H1 (cell line): Measurements from ENCODE around the gene CAPN2. TPM values are rescaled to one million over a fixed set of nuclear protein-coding genes. Genes with fewer than 3 reads are reported as not detected.

Source experiments
- CTCF ChIA-PET: fragments of 300-600 bp; sonication (Branson Sonifier 250); formaldehyde crosslinking; loops from one replicate; lab custom pipeline; 2021; ENCODE audit not compliant: partially characterized antibody; lab: Charles Lee
- POLR2A ChIA-PET: fragments of 300-600 bp; sonication (Branson Sonifier 250); formaldehyde crosslinking; loops from one replicate; lab custom pipeline; 2021; ENCODE audit warnings: inconsistent platforms; ENCODE audit not compliant: partially characterized antibody; lab: Charles Lee
- DNase-seq, 2 experiments: peaks; one replicate each; pipeline versions ENCODE4 v3.0.0 to v3.0.0-alpha.2; 2010 to 2022; ENCODE audit warnings: low spot score in 2 of 2, low read depth in 1 of 2, mixed read lengths in 1 of 2
- FAIRE-seq: peaks from 2 replicates; lab custom pipeline; 2011; peaks lifted over from hg19 to GRCh38; lab: Jason Lieb, UNC
- H2AFZ ChIP-seq: 2 replicates; pipeline ENCODE4 v1.8.1; 2012; ENCODE audit warnings: low read length, inconsistent platforms
- H2AK5ac ChIP-seq: 2 replicates; pipeline ENCODE4 v1.6.1; 2013; ENCODE audit warnings: low read depth, low read length
- H2BK120ac ChIP-seq: replicated peaks from 2 replicates; pipeline ENCODE3; 2013; ENCODE audit warnings: low read depth, low read length, inconsistent platforms
- H2BK12ac ChIP-seq: 2 replicates; pipeline ENCODE4 v1.6.1; 2013; ENCODE audit warnings: low read depth, low read length
- H2BK15ac ChIP-seq: 2 replicates; pipeline ENCODE4 v1.6.1; 2013; ENCODE audit warnings: low read length
- H2BK20ac ChIP-seq: 2 replicates; pipeline ENCODE4 v1.6.1; 2013; ENCODE audit warnings: low read length
- H2BK5ac ChIP-seq: 2 replicates; pipeline ENCODE4 v1.6.1; 2013; ENCODE audit warnings: low read depth, low read length
- H3K14ac ChIP-seq: 2 replicates; pipeline ENCODE4 v1.6.1; 2013; ENCODE audit warnings: inconsistent platforms; ENCODE audit not compliant: insufficient read length
- H3K18ac ChIP-seq: 2 replicates; pipeline ENCODE4 v1.6.1; 2013; ENCODE audit warnings: low read length; ENCODE audit errors: extremely low read depth
- H3K23ac ChIP-seq: 2 replicates; pipeline ENCODE4 v1.6.1; 2013; ENCODE audit warnings: inconsistent platforms; ENCODE audit not compliant: insufficient read length
- H3K23me2 ChIP-seq: 2 replicates; pipeline ENCODE4 v1.6.1; 2013; ENCODE audit warnings: low read depth, low read length
- H3K27ac ChIP-seq: 2 replicates; pipeline ENCODE4 v1.6.1; 2011; ENCODE audit warnings: low read depth, low read length, inconsistent platforms
- H3K27me3 ChIP-seq, 4 experiments: replicated peaks in 1 of 4; 1 replicate in 1 of 4; 2 replicates in 3 of 4; pipeline versions ENCODE4 v1.6.1 to v1.8.1; 2011 to 2013; ENCODE audit warnings: low read length in 3 of 4, mild to moderate bottlenecking in 3 of 4, inconsistent platforms in 2 of 4, mixed read lengths in 2 of 4, moderate library complexity in 1 of 4; ENCODE audit not compliant: control insufficient read depth in 3 of 4, insufficient read depth in 3 of 4; ENCODE audit errors: extremely low read depth in 1 of 4
- H3K36me3 ChIP-seq, 4 experiments: 2 replicates each; pipeline versions ENCODE4 v1.6.1 to v1.8.1; 2011 to 2013; ENCODE audit warnings: mild to moderate bottlenecking in 4 of 4, low read length in 3 of 4, moderate library complexity in 2 of 4, control low read depth in 1 of 4, inconsistent platforms in 1 of 4; ENCODE audit not compliant: insufficient read depth in 4 of 4, control insufficient read depth in 2 of 4
- H3K4ac ChIP-seq: replicated peaks from 2 replicates; pipeline ENCODE3; 2013; ENCODE audit warnings: low read length, low read depth, mixed read lengths, inconsistent platforms; ENCODE audit not compliant: insufficient read length
- H3K4me1 ChIP-seq, 4 experiments: replicated peaks in 1 of 4; 1 replicate in 1 of 4; 2 replicates in 3 of 4; pipeline versions ENCODE4 v1.6.1 to v1.8.1; 2011 to 2013; ENCODE audit warnings: low read length in 3 of 4, inconsistent platforms in 2 of 4, mixed read lengths in 1 of 4; ENCODE audit not compliant: insufficient read depth in 4 of 4, control insufficient read depth in 3 of 4
- H3K4me2 ChIP-seq, 2 experiments: 2 replicates each; pipeline versions ENCODE4 v1.6.1 to v1.8.1; 2011 to 2013; ENCODE audit warnings: low read depth in 2 of 2, low read length in 2 of 2, control low read depth in 1 of 2, inconsistent platforms in 1 of 2, mild to moderate bottlenecking in 1 of 2; ENCODE audit not compliant: insufficient read depth in 1 of 2
- H3K4me3 ChIP-seq, 4 experiments: fragments of 200-600, 300-600 bp in 1 of 4; sonication (generic), shearing (Covaris generic), sonication (Bioruptor Twin) in 1 of 4; 2 replicates each; pipeline versions ENCODE4 v1.5.1 to v1.8.1; 2011 to 2016; ENCODE audit warnings: low read length in 4 of 4, low read depth in 3 of 4, control low read depth in 2 of 4, inconsistent platforms in 2 of 4, mild to moderate bottlenecking in 2 of 4, mixed read lengths in 1 of 4, moderate library complexity in 1 of 4; ENCODE audit not compliant: insufficient read depth in 2 of 4; ENCODE audit errors: extremely low read depth in 1 of 4
- H3K56ac ChIP-seq: replicated peaks from 2 replicates; pipeline ENCODE3; 2013; ENCODE audit warnings: low read depth, mild to moderate bottlenecking, mixed read lengths, low read length, inconsistent platforms; ENCODE audit not compliant: insufficient read length
- H3K79me1 ChIP-seq: 2 replicates; pipeline ENCODE4 v1.6.1; 2013; ENCODE audit warnings: low read depth, low read length, control low read depth
- H3K79me2 ChIP-seq, 2 experiments: 2 replicates each; pipeline versions ENCODE4 v1.6.1 to v1.8.1; 2012 to 2013; ENCODE audit warnings: low read length in 2 of 2, mild to moderate bottlenecking in 2 of 2, inconsistent platforms in 1 of 2; ENCODE audit not compliant: insufficient read depth in 2 of 2, control insufficient read depth in 1 of 2
- H3K9ac ChIP-seq, 4 experiments: replicated peaks in 1 of 4; 1 replicate in 1 of 4; 2 replicates in 3 of 4; pipeline versions ENCODE4 v1.6.1 to v1.8.1; 2011 to 2013; ENCODE audit warnings: low read depth in 3 of 4, low read length in 3 of 4, control low read depth in 2 of 4, mild to moderate bottlenecking in 2 of 4, moderate library complexity in 2 of 4, inconsistent platforms in 1 of 4; ENCODE audit errors: extremely low read depth in 1 of 4
- H3K9me3 ChIP-seq, 2 experiments: 2 replicates each; pipeline versions ENCODE4 v1.6.1 to v1.8.1; 2012 to 2013; ENCODE audit warnings: mild to moderate bottlenecking in 2 of 2, moderate library complexity in 2 of 2, control low read depth in 1 of 2, inconsistent platforms in 1 of 2, low read depth in 1 of 2, low read length in 1 of 2, mixed read lengths in 1 of 2; ENCODE audit not compliant: insufficient read depth in 2 of 2
- H4K20me1 ChIP-seq, 2 experiments: replicated peaks in 1 of 2; 2 replicates each; pipeline versions ENCODE3 to v1.8.1; 2011 to 2013; ENCODE audit warnings: inconsistent platforms in 2 of 2, low read length in 2 of 2, mild to moderate bottlenecking in 1 of 2; ENCODE audit not compliant: insufficient read depth in 2 of 2, control insufficient read depth in 1 of 2
- H4K5ac ChIP-seq: 2 replicates; pipeline ENCODE4 v1.6.1; 2013; ENCODE audit warnings: low read length, low read depth, mixed read lengths, inconsistent platforms; ENCODE audit not compliant: insufficient read length
- H4K8ac ChIP-seq: 2 replicates; pipeline ENCODE4 v1.8.0; 2013; ENCODE audit warnings: mild to moderate bottlenecking, moderate library complexity, low read length, inconsistent platforms; ENCODE audit not compliant: insufficient read depth; ENCODE audit errors: extremely low read depth
- H4K91ac ChIP-seq: replicated peaks from 2 replicates; pipeline ENCODE3; 2013; ENCODE audit warnings: low read length, mixed read lengths, inconsistent platforms; ENCODE audit not compliant: insufficient read length
- CBX5 ChIP-seq: fragments of 300-800, 300-1000 bp; sonication (generic); IDR thresholded peaks from 2 replicates; pipeline ENCODE4 v1.7.1; 2016; ENCODE audit warnings: antibody characterized with exemption, low read length, low read depth
- CTBP2 ChIP-seq: IDR thresholded peaks from 2 replicates; pipeline ENCODE4 v1.7.0; 2011; ENCODE audit warnings: borderline replicate concordance, mild to moderate bottlenecking, moderate library complexity, mixed read lengths, low read length; ENCODE audit not compliant: insufficient read depth, insufficient read length
- KDM5A ChIP-seq: fragments of 200-600 bp; IDR thresholded peaks from 2 replicates; pipeline ENCODE4 v1.7.1; 2012; ENCODE audit warnings: mild to moderate bottlenecking, low read length, inconsistent platforms, mixed read lengths
- PHF8 ChIP-seq: fragments of 200-600 bp; sonication (generic); conservative IDR thresholded peaks from 2 replicates; pipeline ENCODE4 v1.7.1; 2012; ENCODE audit warnings: low read depth, mild to moderate bottlenecking, inconsistent platforms, low read length, moderate library complexity
- SUZ12 ChIP-seq: fragments of 200-600 bp; sonication (generic); IDR thresholded peaks from 2 replicates; pipeline ENCODE4 v1.6.1; 2012; ENCODE audit warnings: mild to moderate bottlenecking, inconsistent platforms, low read length, moderate library complexity, mixed read lengths
- WGBS, 2 experiments: shearing (Covaris generic) in 1 of 2; methylation state at CpG; one replicate each; pipeline versions ENCODE4 v1.1.6 to v1.1.7; 2013 to 2015; ENCODE audit warnings: low lambda C conversion rate in 2 of 2, mixed read lengths in 2 of 2, inconsistent platforms in 1 of 2, low coverage in 1 of 2, missing lambda C conversion rate in 1 of 2; ENCODE audit not compliant: insufficient replicate concordance in 2 of 2, insufficient coverage in 1 of 2, insufficient read length in 1 of 2; ENCODE audit errors: extremely low coverage in 1 of 2, missing lambda C conversion rate in 1 of 2; 5-methylcytosine and 5-hydroxymethylcytosine counted together
- polyA plus RNA-seq, 7 experiments: library from polyadenylated mRNA; depleted of rRNA in 3 of 7; stranded (reverse) in 5 of 7; unstranded in 2 of 7; fragments of >200 nt in 5 of 7; fragments of 200-250 nt in 2 of 7; gene quantifications; 1 replicate in 5 of 7; 2 replicates in 1 of 7; 4 replicates in 1 of 7; pipeline versions ENCODE4 v1.2.1 to v1.2.3, GENCODE V29; 2011 to 2013; ENCODE audit warnings: missing spikeins in 2 of 7, mixed read lengths in 2 of 7
- total RNA-seq: library from RNA; stranded (reverse); fragmentation: NEBNext Ultra II Directional; extraction: Animal tissue kit (Norgen Biotek cat#: 25700); gene quantifications from 2 replicates; pipeline ENCODE4 v1.2.1, GENCODE V29; 2021

The CAPN2 gene
- total and polyA plus RNA-seq, 2 of the 8 experiments (the other 6 are each of a cell fraction or from before 2014, with no cell fraction given), result 9.2 to 10.3 TPM

DNA sequence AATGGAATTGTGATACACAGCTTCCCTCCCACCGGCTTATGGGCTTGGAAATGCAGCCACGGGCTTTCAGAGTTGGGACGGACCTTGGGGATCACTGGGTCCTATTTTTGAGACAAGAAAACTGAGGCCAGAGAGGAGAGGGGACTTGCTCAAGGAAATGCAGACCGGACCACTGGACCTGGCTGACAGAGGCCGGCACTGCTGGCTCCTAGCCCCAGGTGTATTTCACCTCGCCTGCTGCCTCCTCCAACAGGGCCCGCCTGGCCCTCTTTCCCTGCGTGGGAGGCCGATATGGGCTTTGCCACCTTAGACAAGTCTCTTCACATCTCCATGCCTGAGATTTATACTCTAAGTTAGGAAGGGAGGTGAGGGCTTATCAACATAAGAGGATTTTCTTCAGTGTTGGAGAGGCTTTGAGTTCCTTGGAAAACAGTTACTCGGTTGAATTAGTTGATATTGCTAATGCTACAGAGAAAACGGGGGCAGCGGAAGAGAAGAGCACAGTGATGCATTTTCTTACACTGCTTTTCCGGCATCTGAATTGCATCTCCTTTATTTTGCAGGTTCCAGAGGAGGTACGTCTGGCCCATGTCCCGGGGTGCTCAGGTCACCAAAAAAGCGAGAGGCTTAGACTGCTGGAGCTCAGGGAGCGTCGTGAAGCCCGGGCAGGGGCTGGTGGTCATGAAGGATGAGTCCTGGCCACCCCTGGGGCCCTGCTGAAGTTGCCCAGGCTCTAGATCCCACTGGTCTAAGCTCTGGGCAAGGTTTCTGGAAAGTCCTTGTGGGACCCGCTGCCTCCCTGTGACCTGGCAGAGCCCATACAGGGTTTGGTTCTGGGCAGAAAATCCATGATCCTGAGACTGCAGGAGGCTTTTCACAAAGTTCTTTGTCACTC is 44.7 kb downstream of the CAPN2 start:
- H3K23ac ChIP-seq, result no peak overlapping the region
- POLR2A ChIA-PET, result interaction anchor here (1.4 to 1.5 kb wide), 2 partner anchors 14 to 89 kb away, joined by 3 to 4 read pairs; partner anchors contain the start of gene TP53BP2
- no peak overlapping the region for H3K56ac ChIP-seq
- no peaks in the 10 kb centered on the region for H3K9me3 ChIP-seq
- H3K4me1 ChIP-seq, result peaks cover 0 to 8% (median 5%) of the 10 kb centered on the region in 4 experiments; a peak in 6 of 7 replicates
- no peak overlapping the region for H2BK120ac ChIP-seq
- no peak overlapping the region for H3K9ac ChIP-seq
- H3K27ac ChIP-seq, result no peak overlapping the region
- H3K23me2 ChIP-seq, result no peaks in the 10 kb centered on the region; the same call in 1 of the 2 replicates
- FAIRE-seq (no peak), DNase-seq (no peak)
- WGBS, 2 experiments, result 87% methylated on average over 20 of the region's 20 CpGs; no CpG with 5 or more reads in 1 of the 2 experiments
- H3K36me3 ChIP-seq, result no peaks in the 10 kb centered on the region
- H3K14ac ChIP-seq, result no peak overlapping the region
- H2BK12ac ChIP-seq, result no peak overlapping the region
- no peak overlapping the region for H2BK5ac ChIP-seq
- no peak for TF ChIP-seq SUZ12
- TF ChIP-seq KDM5A, result no peak
- TF ChIP-seq PHF8, result no peak
- TF ChIP-seq CBX5, result no peak
- no peak for TF ChIP-seq CTBP2
- TF ChIP-seq, all 59 proteins: peak for 0
- Histone ChIP-seq H4K5ac (no peak overlapping the region), H3K27me3 (no peaks in the 10 kb centered on the region), H2BK15ac (no peak overlapping the region), H3K4me3 (no peak overlapping the region), H2AFZ (no peak overlapping the region), H4K8ac (no peak overlapping the region), H4K20me1 (no peaks in the 10 kb centered on the region), H4K91ac (no peak overlapping the region), H2BK20ac (no peak overlapping the region), H3K4me2 (no peak overlapping the region), H3K79me1 (no peaks in the 10 kb centered on the region), H2AK5ac (no peak overlapping the region), H3K4ac (no peak overlapping the region), H3K18ac (no peak overlapping the region), H3K79me2 (no peaks in the 10 kb centered on the region)
- CTCF ChIA-PET, result interaction anchor here (0.6 to 2.4 kb wide), 12 partner anchors 8 to 307 kb away, joined by 3 to 10 read pairs (median 3); partner anchors contain the start of gene CAPN2
